HepG2 (cell line): ENCODE data around the gene HTRA3. TPM values are rescaled to one million over a fixed set of nuclear protein-coding genes. Genes with fewer than 3 reads are reported as not detected.

Experiments used
- ATAC-seq: fragments of 200-7000 bp; cut with Tn5 transposase; 3 replicates; pipeline ENCODE4 v1.9.1; 2020; ENCODE audit warnings: mild to moderate bottlenecking, moderate library complexity
- BruUV-seq: library from RNA; stranded (reverse); fragments of 400-500 nt; replicated peaks from 2 replicates; lab custom pipeline; 2021; lab: Mats Ljungman, UMichigan
- CTCF ChIA-PET: fragments of 300-600 bp; formaldehyde crosslinking; extraction: SDS; loops from one replicate; lab custom pipeline; 2021; ENCODE audit warnings: low total read pairs, inconsistent platforms, low intra/inter-chr PET ratio; lab: Yijun Ruan, JAX
- POLR2A ChIA-PET: fragments of 350-600 bp; sonication (Branson Sonifier 250); formaldehyde crosslinking; loops from one replicate; lab custom pipeline; 2020; ENCODE audit warnings: antibody characterized with exemption, inconsistent platforms; lab: Yijun Ruan, JAX
- DNase-seq: peaks from one replicate; pipeline ENCODE4 v3.0.0-alpha.2; 2015; ENCODE audit warnings: low spot score
- FAIRE-seq: peaks from 3 replicates; lab custom pipeline; 2011; peaks lifted over from hg19 to GRCh38; lab: Jason Lieb, UNC
- H2AFZ ChIP-seq: one replicate; pipeline ENCODE4 v1.6.1; 2011; ENCODE audit warnings: low read length, inconsistent platforms
- H3K27ac ChIP-seq: fragments of 300-600 bp; 3 replicates; pipeline ENCODE4 v1.8.0; 2011; ENCODE audit warnings: mixed run types, mild to moderate bottlenecking, mixed read lengths, low read length, inconsistent platforms; ENCODE audit not compliant: insufficient read depth; ENCODE audit errors: extremely low read length
- H3K27me3 ChIP-seq, 2 experiments: fragments of 200-600 bp in 1 of 2; 2 replicates in 1 of 2; 3 replicates in 1 of 2; pipeline versions ENCODE4 v1.6.0 to v1.8.0; 2011; ENCODE audit warnings: low read length in 2 of 2, mild to moderate bottlenecking in 2 of 2, moderate library complexity in 2 of 2, inconsistent platforms in 1 of 2; ENCODE audit not compliant: insufficient read depth in 2 of 2, control insufficient read depth in 1 of 2
- H3K36me3 ChIP-seq, 2 experiments: fragments of 200-600 bp in 1 of 2; replicated peaks in 1 of 2; 2 replicates in 1 of 2; 3 replicates in 1 of 2; pipeline versions ENCODE4 v1.5.1 to v1.8.0; 2011; ENCODE audit warnings: low read length in 2 of 2, inconsistent platforms in 1 of 2; ENCODE audit not compliant: insufficient read depth in 2 of 2, control insufficient read depth in 1 of 2
- H3K4me1 ChIP-seq: 2 replicates; pipeline ENCODE4 v1.5.1; 2012; ENCODE audit warnings: low read length, inconsistent platforms; ENCODE audit not compliant: insufficient read depth
- H3K4me2 ChIP-seq: 2 replicates; pipeline ENCODE4 v1.6.0; 2011; ENCODE audit warnings: low read depth, low read length, inconsistent platforms
- H3K4me3 ChIP-seq, 3 experiments: fragments of 200-600 bp in 1 of 3; sonication (generic), shearing (Covaris generic) in 1 of 3; replicated peaks in 1 of 3; 2 replicates each; pipeline ENCODE4 v1.5.1; 2011 to 2016; ENCODE audit warnings: low read length in 3 of 3, inconsistent platforms in 2 of 3, low read depth in 2 of 3, mild to moderate bottlenecking in 2 of 3, control low read depth in 1 of 3, mixed read lengths in 1 of 3; ENCODE audit not compliant: insufficient read depth in 1 of 3
- H3K79me2 ChIP-seq: one replicate; pipeline ENCODE4 v1.6.1; 2011; ENCODE audit warnings: low read length, inconsistent platforms; ENCODE audit not compliant: insufficient read depth
- H3K9ac ChIP-seq: 2 replicates; pipeline ENCODE4 v1.6.0; 2011; ENCODE audit warnings: mild to moderate bottlenecking, low read depth, low read length, inconsistent platforms; ENCODE audit not compliant: insufficient read depth
- H3K9me3 ChIP-seq: 2 replicates; pipeline ENCODE4 v1.5.1; 2012; ENCODE audit warnings: mild to moderate bottlenecking, low read length
- H4K20me1 ChIP-seq: 2 replicates; pipeline ENCODE4 v1.6.0; 2011; ENCODE audit warnings: inconsistent platforms, mild to moderate bottlenecking, low read length, moderate library complexity; ENCODE audit not compliant: insufficient read depth
- ADNP ChIP-seq: sonication (generic); formaldehyde crosslinking; IDR thresholded peaks from 2 replicates; pipeline ENCODE4 v1.4.0; 2020; ENCODE audit warnings: missing genetic modification reagents
- AHDC1 ChIP-seq: sonication (generic); formaldehyde crosslinking; IDR thresholded peaks from 2 replicates; pipeline ENCODE4 v1.5.1; 2020; ENCODE audit warnings: mild to moderate bottlenecking, missing genetic modification reagents, borderline replicate concordance
- BHLHE40 ChIP-seq: IDR thresholded peaks from 2 replicates; pipeline ENCODE4 v1.6.1; 2011; ENCODE audit warnings: low read length, improper control_type of control experiment
- TBL1XR1 ChIP-seq: fragments of 150-350 bp; IDR thresholded peaks from 2 replicates; pipeline ENCODE4 v1.6.1; 2014; ENCODE audit warnings: borderline replicate concordance, low read length; ENCODE audit not compliant: partially characterized antibody
- TEF ChIP-seq: sonication (generic); formaldehyde crosslinking; IDR thresholded peaks from 2 replicates; pipeline ENCODE4 v1.5.0; 2020; ENCODE audit warnings: missing genetic modification reagents
- ZNF574 ChIP-seq: sonication (generic); formaldehyde crosslinking; IDR thresholded peaks from 2 replicates; pipeline ENCODE4 v1.4.0; 2020; ENCODE audit warnings: missing genetic modification reagents
- ZNF644 ChIP-seq: IDR thresholded peaks from 2 replicates; pipeline ENCODE4 v1.6.1; 2016; ENCODE audit warnings: low read depth
- WGBS: methylation state at CpG from one replicate; pipeline ENCODE4 v1.1.6; 2017; ENCODE audit warnings: low lambda C conversion rate; 5-methylcytosine and 5-hydroxymethylcytosine counted together
- in situ Hi-C: cut with HindIII; loops from 2 replicates; pipeline ENCODE4 v1.10.0; 2017; ENCODE audit warnings: low pct_unique_long_range_greater_than_20kb; ENCODE audit not compliant: extremely low pct_ligation_motif_present
- intact Hi-C: fragments of 100-400 bp; cut with micrococcal nuclease; formaldehyde crosslinking; loops from one replicate; pipeline ENCODE4 v1.10.0; 2022; ENCODE audit not compliant: unreplicated experiment
- polyA plus RNA-seq, 8 experiments: library from polyadenylated mRNA; depleted of rRNA in 3 of 8; stranded (reverse) in 7 of 8; unstranded in 1 of 8; fragments of >200 nt; fragmentation: Illumina TruSeq in 4 of 8; extraction: Trizol in 4 of 8; gene quantifications; 2 replicates each; pipeline versions ENCODE4 v1.2.1 to v1.2.3, GENCODE V29; 2011 to 2016; ENCODE audit warnings: low read depth in 4 of 8, missing spikeins in 1 of 8, mixed read lengths in 1 of 8; ENCODE audit not compliant: insufficient read depth in 1 of 8
- total RNA-seq, 5 experiments: library from RNA; depleted of rRNA; stranded (reverse); fragments of >200 nt; fragmentation: Illumina TruSeq; extraction: Trizol; gene quantifications; 2 replicates each; pipeline ENCODE4 v1.2.3, GENCODE V29; 2016; ENCODE audit warnings: low read depth in 1 of 5
- TF ChIP-seq, protein P1 (sequence below): IDR thresholded peaks from 2 replicates; pipeline ENCODE4 v1.6.1; 2012; ENCODE audit warnings: inconsistent platforms
- TF ChIP-seq, protein P2 (sequence below): sonication (generic); formaldehyde crosslinking; IDR thresholded peaks from 2 replicates; pipeline ENCODE4 v1.4.0; 2020; ENCODE audit warnings: mild to moderate bottlenecking, low read depth, missing genetic modification reagents

Gene HTRA3
- total and polyA plus RNA-seq, 2 of the 13 experiments (the other 11 are each of a cell fraction or from before 2014, with no cell fraction given), result 0.17 TPM; not detected in 1

GRCh38 chr4:8329859-8330761, 60.6 kb downstream of the HTRA3 start (continued):
- no peak for TF ChIP-seq ZNF574 (CRISPR knock-in tag)
- TF ChIP-seq ADNP (CRISPR knock-in tag), result no peak
- no peak for TF ChIP-seq ZNF644 (CRISPR knock-in tag)
- TF ChIP-seq, protein P1, sequence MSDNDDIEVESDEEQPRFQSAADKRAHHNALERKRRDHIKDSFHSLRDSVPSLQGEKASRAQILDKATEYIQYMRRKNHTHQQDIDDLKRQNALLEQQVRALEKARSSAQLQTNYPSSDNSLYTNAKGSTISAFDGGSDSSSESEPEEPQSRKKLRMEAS, result no peak
- TF ChIP-seq, all 625 proteins: peak for 0

- H2AFZ ChIP-seq, result no peak overlapping the region
- intact Hi-C loops (no loop called here), in situ Hi-C loops (no loop called here)
- H3K9me3 ChIP-seq, result peaks cover 9% of the 10 kb centered on the region; the same call in 1 of the 2 replicates
- H3K4me3 ChIP-seq, result no peak overlapping the region
- H3K36me3 ChIP-seq, result no peaks in the 10 kb centered on the region
- no peak for FAIRE-seq
- POLR2A ChIA-PET, result no interaction called here
- H4K20me1 ChIP-seq, result no peaks in the 10 kb centered on the region
- no peak overlapping the region for H3K4me2 ChIP-seq
- BruUV-seq, result no TSS peak
- no peak overlapping the region for H3K9ac ChIP-seq
- no peak for DNase-seq
- peaks cover 17% of the 10 kb centered on the region for H3K4me1 ChIP-seq
- H3K27me3 ChIP-seq, result peaks cover 3 to 38% of the 10 kb centered on the region in 2 experiments; a peak in 3 of 5 replicates
- H3K79me2 ChIP-seq, result no peaks in the 10 kb centered on the region
- WGBS, result 35% methylated on average over 7 of the region's 15 CpGs
- CTCF ChIA-PET, result no interaction called here
- no peak for ATAC-seq
- TF ChIP-seq, protein P2, sequence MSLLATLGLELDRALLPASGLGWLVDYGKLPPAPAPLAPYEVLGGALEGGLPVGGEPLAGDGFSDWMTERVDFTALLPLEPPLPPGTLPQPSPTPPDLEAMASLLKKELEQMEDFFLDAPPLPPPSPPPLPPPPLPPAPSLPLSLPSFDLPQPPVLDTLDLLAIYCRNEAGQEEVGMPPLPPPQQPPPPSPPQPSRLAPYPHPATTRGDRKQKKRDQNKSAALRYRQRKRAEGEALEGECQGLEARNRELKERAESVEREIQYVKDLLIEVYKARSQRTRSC (CRISPR knock-in tag), result no peak
- TF ChIP-seq AHDC1 (CRISPR knock-in tag) (no peak), BHLHE40 (no peak), TBL1XR1 (no peak), TEF (CRISPR knock-in tag) (no peak)
- H3K27ac ChIP-seq, result no peak overlapping the region
Measured at GRCh38 chr4:8330821-8331574, 61.4 kb downstream of the HTRA3 start.
